ENCODE measurements around the gene TAC4.

DNA sequence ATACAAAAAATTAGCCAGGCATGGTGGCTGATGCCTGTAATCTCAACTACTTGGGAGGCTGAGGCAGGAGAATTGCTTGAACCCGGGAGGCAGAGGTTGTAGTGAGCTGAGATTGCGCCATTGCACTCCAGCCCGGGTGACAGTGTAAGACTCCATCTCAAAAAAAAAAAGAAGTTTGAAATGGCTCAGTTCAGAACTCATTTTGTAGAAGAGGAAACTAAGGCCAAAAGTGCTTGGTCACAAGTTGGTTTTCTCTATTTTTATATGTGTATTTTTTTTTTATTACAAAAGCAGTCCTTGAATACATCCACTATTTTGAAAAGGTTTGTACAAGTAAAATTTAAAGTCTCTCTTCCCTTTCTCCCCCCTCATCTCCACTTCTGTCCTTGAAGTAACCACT is 5.5 kb downstream of the TAC4 start:
- TF ChIP-seq, protein P1, sequence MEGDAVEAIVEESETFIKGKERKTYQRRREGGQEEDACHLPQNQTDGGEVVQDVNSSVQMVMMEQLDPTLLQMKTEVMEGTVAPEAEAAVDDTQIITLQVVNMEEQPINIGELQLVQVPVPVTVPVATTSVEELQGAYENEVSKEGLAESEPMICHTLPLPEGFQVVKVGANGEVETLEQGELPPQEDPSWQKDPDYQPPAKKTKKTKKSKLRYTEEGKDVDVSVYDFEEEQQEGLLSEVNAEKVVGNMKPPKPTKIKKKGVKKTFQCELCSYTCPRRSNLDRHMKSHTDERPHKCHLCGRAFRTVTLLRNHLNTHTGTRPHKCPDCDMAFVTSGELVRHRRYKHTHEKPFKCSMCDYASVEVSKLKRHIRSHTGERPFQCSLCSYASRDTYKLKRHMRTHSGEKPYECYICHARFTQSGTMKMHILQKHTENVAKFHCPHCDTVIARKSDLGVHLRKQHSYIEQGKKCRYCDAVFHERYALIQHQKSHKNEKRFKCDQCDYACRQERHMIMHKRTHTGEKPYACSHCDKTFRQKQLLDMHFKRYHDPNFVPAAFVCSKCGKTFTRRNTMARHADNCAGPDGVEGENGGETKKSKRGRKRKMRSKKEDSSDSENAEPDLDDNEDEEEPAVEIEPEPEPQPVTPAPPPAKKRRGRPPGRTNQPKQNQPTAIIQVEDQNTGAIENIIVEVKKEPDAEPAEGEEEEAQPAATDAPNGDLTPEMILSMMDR (IDR thresholded peaks at IDR 0.05; ENCODE audit: low read depth, low read length, poor library complexity, severe bottlenecking): no peak
- no peak for TF ChIP-seq EZH2phosphoT487 (IDR thresholded peaks at IDR 0.05; ENCODE audit: borderline replicate concordance, low read length)
